ENCODE data around the gene PGBD5. TPM values are rescaled to one million over a fixed set of nuclear protein-coding genes. Genes with fewer than 3 reads are reported as not detected.

PGBD5 gene
- polyA plus RNA-seq, 1 of the 3 experiments (the other 2 are of a cell fraction), result 0.15 TPM

DNA sequence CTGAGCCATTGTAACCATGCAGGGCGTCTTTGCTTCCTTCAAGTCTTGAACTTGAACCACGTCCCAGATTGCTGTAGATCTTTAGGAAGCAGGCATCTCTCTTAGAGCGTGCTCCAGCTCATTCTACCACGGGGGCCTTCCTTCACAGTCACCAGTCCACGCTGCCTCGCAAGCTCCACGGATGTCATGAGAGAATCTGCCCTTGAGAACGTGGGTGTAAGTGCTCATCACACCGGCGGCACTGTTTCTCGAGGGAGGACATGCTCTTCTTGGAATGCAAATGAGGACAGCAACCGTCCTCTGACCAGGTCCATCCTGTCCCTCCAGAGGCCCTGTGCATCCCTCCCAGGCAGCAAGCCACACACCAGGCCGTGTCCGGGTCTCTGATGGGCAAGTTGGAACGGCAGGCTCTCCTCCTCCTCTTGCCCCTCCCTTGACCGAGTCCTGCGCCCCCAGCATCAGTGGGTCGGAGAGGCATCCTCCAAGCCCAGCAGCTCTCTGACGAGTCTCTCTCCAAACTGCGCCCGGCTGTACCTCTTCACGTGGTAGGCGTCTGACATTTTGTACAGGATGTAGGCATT, 103.1 kb downstream of the PGBD5 start:
- no peak for DNase-seq
- Histone ChIP-seq H3K79me2 (ENCODE audit: insufficient read depth) (no peaks in the 10 kb centered on the region), H3K4me2 (no peak overlapping the region), H3F3A (replicated peaks; ENCODE audit: insufficient read depth) (no peaks in the 10 kb centered on the region), H3K27me3 (ENCODE audit: insufficient read depth) (no peaks in the 10 kb centered on the region), H3K9me2 (no peaks in the 10 kb centered on the region), H3K9ac (no peak overlapping the region), H3K36me3 (replicated peaks in 1 of 2; ENCODE audit: control insufficient read depth in 1 of 2, insufficient read depth in 2 of 2, low read length in 1 of 2) (no peaks in the 10 kb centered on the region), H2AFZ (ENCODE audit: low read depth) (no peak overlapping the region), H3K4me1 (ENCODE audit: control insufficient read depth in 1 of 2, insufficient read depth in 2 of 2, low read depth in 1 of 2, low read length in 1 of 2) (peaks cover 0 to 6% of the 10 kb centered on the region in 2 experiments; a peak in 1 of 4 replicates), H3K4me3 (ENCODE audit: low read depth in 2 of 2, low read length in 1 of 2) (no peak overlapping the region), H3K9me3 (no peaks in the 10 kb centered on the region), H4K20me1 (ENCODE audit: insufficient read depth) (no peaks in the 10 kb centered on the region), H3K27ac (ENCODE audit: low read depth in 2 of 2, low read length in 1 of 2) (no peak overlapping the region)
- WGBS (ENCODE audit: low lambda C conversion rate), result 66% methylated on average over 18 of the region's 23 CpGs
- ChIA-PET CTCF (no interaction called here), POLR2A (no interaction called here)
- no peak for TF ChIP-seq YY1 (IDR thresholded peaks at IDR 0.05; ENCODE audit: low read depth)
- TF ChIP-seq RFX5 (IDR thresholded peaks at IDR 0.05; ENCODE audit: low read length), result no peak
- no peak for TF ChIP-seq GATA2 (CRISPR knock-in tag; IDR thresholded peaks at IDR 0.05)
- no peak for TF ChIP-seq NFIC (IDR thresholded peaks at IDR 0.05; ENCODE audit: borderline replicate concordance)
- no peak for TF ChIP-seq JUND (IDR thresholded peaks at IDR 0.05)
- TF ChIP-seq CHD2 (IDR thresholded peaks at IDR 0.05; ENCODE audit: low read length, partially characterized antibody), result no peak
- TF ChIP-seq, protein P1, sequence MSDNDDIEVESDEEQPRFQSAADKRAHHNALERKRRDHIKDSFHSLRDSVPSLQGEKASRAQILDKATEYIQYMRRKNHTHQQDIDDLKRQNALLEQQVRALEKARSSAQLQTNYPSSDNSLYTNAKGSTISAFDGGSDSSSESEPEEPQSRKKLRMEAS (IDR thresholded peaks at IDR 0.05; ENCODE audit: low read depth), result no peak
- no peak for TF ChIP-seq RXRA (IDR thresholded peaks at IDR 0.05; ENCODE audit: borderline replicate concordance, low read depth)
- TF ChIP-seq POLR2AphosphoS5 (IDR thresholded peaks at IDR 0.05; ENCODE audit: low read depth, low read length), result no peak
- TF ChIP-seq EZH2phosphoT487 (IDR thresholded peaks at IDR 0.05; ENCODE audit: borderline replicate concordance, low read depth), result no peak
- no peak for TF ChIP-seq MXI1 (IDR thresholded peaks at IDR 0.05; ENCODE audit: low read depth, low read length)
- no peak for TF ChIP-seq ELF1 (IDR thresholded peaks at IDR 0.05)
- no peak for TF ChIP-seq FOSL2 (IDR thresholded peaks at IDR 0.05; ENCODE audit: borderline replicate concordance, low read depth)
- TF ChIP-seq RAD21 (IDR thresholded peaks at IDR 0.05; ENCODE audit: low read length), result no peak
- TF ChIP-seq EP300 (IDR thresholded peaks at IDR 0.05; ENCODE audit: borderline replicate concordance in 1 of 2, low read depth in 1 of 2, low read length in 1 of 2), result no peak
- no peak for TF ChIP-seq SIN3A (IDR thresholded peaks at IDR 0.05; ENCODE audit: borderline replicate concordance, low read depth, low read length)
- TF ChIP-seq TAF1 (IDR thresholded peaks at IDR 0.05; ENCODE audit: borderline replicate concordance, low read depth, low read length), result no peak
- TF ChIP-seq, protein P2, sequence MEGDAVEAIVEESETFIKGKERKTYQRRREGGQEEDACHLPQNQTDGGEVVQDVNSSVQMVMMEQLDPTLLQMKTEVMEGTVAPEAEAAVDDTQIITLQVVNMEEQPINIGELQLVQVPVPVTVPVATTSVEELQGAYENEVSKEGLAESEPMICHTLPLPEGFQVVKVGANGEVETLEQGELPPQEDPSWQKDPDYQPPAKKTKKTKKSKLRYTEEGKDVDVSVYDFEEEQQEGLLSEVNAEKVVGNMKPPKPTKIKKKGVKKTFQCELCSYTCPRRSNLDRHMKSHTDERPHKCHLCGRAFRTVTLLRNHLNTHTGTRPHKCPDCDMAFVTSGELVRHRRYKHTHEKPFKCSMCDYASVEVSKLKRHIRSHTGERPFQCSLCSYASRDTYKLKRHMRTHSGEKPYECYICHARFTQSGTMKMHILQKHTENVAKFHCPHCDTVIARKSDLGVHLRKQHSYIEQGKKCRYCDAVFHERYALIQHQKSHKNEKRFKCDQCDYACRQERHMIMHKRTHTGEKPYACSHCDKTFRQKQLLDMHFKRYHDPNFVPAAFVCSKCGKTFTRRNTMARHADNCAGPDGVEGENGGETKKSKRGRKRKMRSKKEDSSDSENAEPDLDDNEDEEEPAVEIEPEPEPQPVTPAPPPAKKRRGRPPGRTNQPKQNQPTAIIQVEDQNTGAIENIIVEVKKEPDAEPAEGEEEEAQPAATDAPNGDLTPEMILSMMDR (IDR thresholded peaks at IDR 0.05), result no peak
- no peak for TF ChIP-seq FOXJ3 (CRISPR knock-in tag; IDR thresholded peaks at IDR 0.05)
- no peak for TF ChIP-seq MEF2A (IDR thresholded peaks at IDR 0.05; ENCODE audit: borderline replicate concordance, low read depth)

Data from SK-N-SH (cell line).